MCF 10A (cell line): Measurements from ENCODE around the gene USP25. TPM values are rescaled to one million over a fixed set of nuclear protein-coding genes. Genes with fewer than 3 reads are reported as not detected.
A peak's percentile ranks its signal among the peaks of the same experiment; 100 is the strongest.

Source experiments
- BruUV-seq: library from RNA; stranded (reverse); fragments of 400-500 nt; replicated peaks from 2 replicates; lab custom pipeline; 2021; lab: Mats Ljungman, UMichigan
- CTCF ChIA-PET: fragments of 300-600 bp; sonication (Branson Sonifier 250); formaldehyde crosslinking; extraction: SDS; loops from one replicate; lab custom pipeline; 2021; ENCODE audit warnings: antibody characterized with exemption, inconsistent platforms; lab: Yijun Ruan, JAX
- POLR2A ChIA-PET: fragments of 300-600, 350-650 bp; sonication (Branson Sonifier 250); formaldehyde crosslinking; extraction: SDS; loops from one replicate; lab custom pipeline; 2020; ENCODE audit warnings: antibody characterized with exemption, inconsistent platforms; lab: Yijun Ruan, JAX
- DNase-seq: peaks from one replicate; pipeline ENCODE4 v3.0.0-alpha.2; 2018; ENCODE audit not compliant: unreplicated experiment
- H3K27ac Mint-ChIP-seq: one replicate; pipeline ENCODE4 v1.8.0; 2022; ENCODE audit warnings: mild to moderate bottlenecking, low read depth, mixed read lengths; ENCODE audit not compliant: unreplicated experiment
- H3K27me3 Mint-ChIP-seq: one replicate; pipeline ENCODE4 v1.8.0; 2022; ENCODE audit warnings: mixed read lengths; ENCODE audit not compliant: insufficient read depth, unreplicated experiment
- H3K36me3 Mint-ChIP-seq: one replicate; pipeline ENCODE4 v1.8.0; 2022; ENCODE audit warnings: mild to moderate bottlenecking, moderate library complexity, mixed read lengths; ENCODE audit not compliant: insufficient read depth, unreplicated experiment
- H3K4me1 Mint-ChIP-seq: one replicate; pipeline ENCODE4 v1.8.0; 2022; ENCODE audit warnings: mixed read lengths; ENCODE audit not compliant: insufficient read depth, unreplicated experiment
- H3K4me3 Mint-ChIP-seq: one replicate; pipeline ENCODE4 v1.8.0; 2022; ENCODE audit warnings: mild to moderate bottlenecking, moderate library complexity, mixed read lengths; ENCODE audit not compliant: unreplicated experiment
- H3K9me3 Mint-ChIP-seq: one replicate; pipeline ENCODE4 v1.8.0; 2022; ENCODE audit warnings: mixed read lengths; ENCODE audit not compliant: unreplicated experiment
- CTCF ChIP-seq: fragments of 200-600 bp; IDR thresholded peaks from one replicate; pipeline ENCODE4 v1.8.0; 2022; ENCODE audit warnings: antibody characterized with exemption, mild to moderate bottlenecking; ENCODE audit not compliant: unreplicated experiment
- intact Hi-C: fragments of 100-400 bp; cut with micrococcal nuclease; formaldehyde crosslinking; loops from 2 replicates; pipeline ENCODE4 v1.14.1; 2022
- total RNA-seq: library from RNA; stranded (reverse); gene quantifications from 2 replicates; pipeline ENCODE4 v1.2.3, GENCODE V29; 2022

USP25 gene
- total RNA-seq, 1 experiment from 2014 or later = 90.8 TPM

- Mint-ChIP-seq H3K27me3 (no peaks in the 10 kb centered on the region), H3K9me3 (no peaks in the 10 kb centered on the region), H3K36me3 (peaks cover 42% of the 10 kb centered on the region), H3K27ac (no peak overlapping the region), H3K4me1 (peaks cover 48% of the 10 kb centered on the region), H3K4me3 (no peak overlapping the region)
- intact Hi-C loops = no loop called here
- BruUV-seq = TSS peak; percentile 3
- no peak for DNase-seq
- ChIA-PET CTCF (interaction anchor here (0.7 to 1.1 kb wide), 2 partner anchors 10 to 15 kb away, joined by 3 to 4 read pairs; no protein-coding TSS in a partner anchor), POLR2A (interaction anchor here (0.5 to 1.8 kb wide), 4 partner anchors 11 to 152 kb away, joined by 3 to 6 read pairs (median 4); partner anchors contain the start of gene USP25)
- TF ChIP-seq CTCF = no peak
Measured at GRCh38 chr21:15763359-15763758, 33.6 kb downstream of the USP25 start.

- no peak for DNase-seq
- Mint-ChIP-seq H3K36me3 (peaks cover 49% of the 10 kb centered on the region), H3K27me3 (no peaks in the 10 kb centered on the region), H3K4me1 (peaks cover 50% of the 10 kb centered on the region), H3K4me3 (no peak overlapping the region), H3K9me3 (no peaks in the 10 kb centered on the region), H3K27ac (no peak overlapping the region)
- BruUV-seq = no TSS peak
- TF ChIP-seq CTCF = no peak
- CTCF ChIA-PET = no interaction called here
- POLR2A ChIA-PET = interaction anchor here (0.6 to 1.8 kb wide), 6 partner anchors 9 to 46 kb away, joined by 3 to 6 read pairs (median 4); no protein-coding TSS in a partner anchor
- intact Hi-C loops = no loop called here
Measured at GRCh38 chr21:15764878-15765277, 35.1 kb downstream of the USP25 start.

GRCh38 chr21:15766952-15767603 is 37.3 kb downstream of the USP25 start:
- no peak overlapping the region for H3K4me3 Mint-ChIP-seq
- TF ChIP-seq CTCF = no peak
- peaks cover 49% of the 10 kb centered on the region for H3K36me3 Mint-ChIP-seq
- CTCF ChIA-PET = interaction anchor here (1.0 kb wide), 1 partner anchor 24 kb away, joined by 3 read pairs; no protein-coding TSS in a partner anchor
- peaks cover 43% of the 10 kb centered on the region for H3K4me1 Mint-ChIP-seq
- POLR2A ChIA-PET = no interaction called here
- no TSS peak for BruUV-seq
- peak overlapping the region; percentile 13 for H3K27ac Mint-ChIP-seq
- DNase-seq = no peak
- intact Hi-C loops = no loop called here
- no peaks in the 10 kb centered on the region for H3K9me3 Mint-ChIP-seq
- H3K27me3 Mint-ChIP-seq = no peaks in the 10 kb centered on the region

GRCh38 chr21:15768045-15768601 is 38.3 kb downstream of the USP25 start:
- Mint-ChIP-seq H3K9me3 (no peaks in the 10 kb centered on the region), H3K4me3 (no peak overlapping the region)

More at GRCh38 chr21:15768045-15768601, 38.3 kb downstream of the USP25 start:
- Mint-ChIP-seq H3K27me3 (no peaks in the 10 kb centered on the region), H3K4me1 (peaks cover 43% of the 10 kb centered on the region), H3K36me3 (peaks cover 55% of the 10 kb centered on the region), H3K27ac (peak overlapping the region; percentile 18)
- intact Hi-C loops = no loop called here
- DNase-seq = no peak
- ChIA-PET CTCF (interaction anchor here (1.0 kb wide), 1 partner anchor 25 kb away, joined by 3 read pairs; no protein-coding TSS in a partner anchor), POLR2A (no interaction called here)
- BruUV-seq = no TSS peak
- TF ChIP-seq CTCF = no peak
